GM12865 (cell line): ENCODE data around the gene RETREG1.

Experiments used
- DNase-seq: peaks from one replicate; pipeline ENCODE4 v3.0.0; 2010; ENCODE audit warnings: low read depth
- H3K4me3 ChIP-seq: 2 replicates; pipeline ENCODE4 v1.5.1; 2011; ENCODE audit warnings: mild to moderate bottlenecking, low read depth, low read length, control low read depth
- CTCF ChIP-seq: IDR thresholded peaks from 2 replicates; pipeline ENCODE4 v1.5.1; 2011; ENCODE audit warnings: low read length, control low read depth, low read depth, inconsistent platforms; ENCODE audit not compliant: insufficient read depth; ENCODE audit errors: missing control alignments

RETREG1 gene

DNA sequence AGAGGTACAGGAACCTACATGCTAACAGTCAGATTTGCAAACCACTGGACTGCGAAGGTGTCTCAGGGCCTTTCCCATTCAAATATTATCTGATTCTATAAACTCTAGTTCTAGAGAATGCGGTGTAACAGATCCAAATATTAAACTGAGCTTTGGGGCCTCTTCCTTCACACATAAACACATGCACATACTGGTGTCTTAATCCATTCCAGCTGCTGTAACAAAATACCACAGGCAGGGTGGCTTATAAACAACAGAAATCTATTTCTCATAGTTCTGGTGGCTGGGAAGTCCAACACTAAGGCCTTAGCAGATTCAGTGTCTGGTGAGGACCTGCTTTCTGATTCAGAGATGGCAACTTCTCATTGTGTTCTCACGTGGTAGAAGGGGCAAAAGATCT is 30.2 kb downstream of the RETREG1 start:
- no peak for DNase-seq
- no peak overlapping the region for H3K4me3 ChIP-seq
- no peak for TF ChIP-seq CTCF

GRCh38 chr5:16585041-16585667 is 31.6 kb downstream of the RETREG1 start:
- peak; percentile 12 for DNase-seq
- H3K4me3 ChIP-seq = no peak overlapping the region
- TF ChIP-seq CTCF = peak; percentile 48

- TF ChIP-seq CTCF = no peak
- no peak overlapping the region for H3K4me3 ChIP-seq
- DNase-seq = no peak
Measured at GRCh38 chr5:16582081-16582480, 34.7 kb downstream of the RETREG1 start.

GRCh38 chr5:16580382-16580781 is 36.4 kb downstream of the RETREG1 start:
- DNase-seq = no peak

DNA sequence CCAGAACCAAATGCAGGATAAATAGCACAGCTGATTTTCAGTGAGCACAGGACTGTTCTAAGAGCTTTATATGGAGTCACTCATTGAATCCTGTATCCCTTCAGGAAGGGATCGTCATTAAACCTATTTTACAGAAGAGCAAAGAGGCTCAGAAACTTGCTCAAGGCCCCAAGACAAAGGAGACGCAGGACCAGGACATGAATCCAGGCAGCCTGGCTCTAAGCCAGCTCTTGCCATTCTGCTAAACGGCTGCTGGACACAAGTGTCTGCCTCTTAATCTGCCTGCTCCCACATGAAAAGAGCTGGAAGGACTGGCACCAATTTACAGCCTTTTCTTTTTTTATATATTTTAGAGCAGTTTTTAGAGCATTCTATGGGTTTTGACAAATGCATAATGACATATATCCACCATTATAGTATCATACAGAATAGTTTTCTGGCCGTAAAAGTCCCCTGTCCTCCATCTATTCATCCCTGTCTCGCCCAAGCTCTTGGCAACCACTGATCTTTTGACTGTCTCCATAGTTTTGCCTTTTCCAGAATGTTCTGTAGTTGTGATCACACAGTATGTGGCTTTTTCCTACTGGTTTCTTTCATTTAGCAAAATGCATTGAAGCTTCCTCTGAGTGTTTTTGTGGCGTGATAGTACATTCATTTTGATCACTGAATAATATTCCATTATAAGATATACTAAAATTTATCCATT is 37.5 kb downstream of the RETREG1 start:
- no peak for DNase-seq
- no peak overlapping the region for H3K4me3 ChIP-seq
- TF ChIP-seq CTCF = no peak

More at GRCh38 chr5:16580382-16580781, 36.4 kb downstream of the RETREG1 start:
- H3K4me3 ChIP-seq = no peak overlapping the region
- TF ChIP-seq CTCF = no peak

GRCh38 chr5:16578474-16578883 is 38.3 kb downstream of the RETREG1 start:
- DNase-seq = no peak
- H3K4me3 ChIP-seq = no peak overlapping the region
- no peak for TF ChIP-seq CTCF
